ENCODE measurements around the gene SCML2. TPM values are rescaled to one million over a fixed set of nuclear protein-coding genes. Genes with fewer than 3 reads are reported as not detected.
"Not testable (repeated sequence)": the region's sequence is repeated elsewhere in the genome, so short reads cannot be mapped to it uniquely, and the experiment has no call there.

SCML2 gene
- total RNA-seq (2014; rRNA removed; shearing (Covaris generic)) = 5.9 TPM in 2 replicates
- polyA plus RNA-seq (2015; cell fraction: cytosol; rRNA removed) = 5.7 and 6.4 TPM in 2 replicates
- polyA plus RNA-seq (2015; cell fraction: nucleus; rRNA removed) = 11.5 and 15.2 TPM in 2 replicates

DNA sequence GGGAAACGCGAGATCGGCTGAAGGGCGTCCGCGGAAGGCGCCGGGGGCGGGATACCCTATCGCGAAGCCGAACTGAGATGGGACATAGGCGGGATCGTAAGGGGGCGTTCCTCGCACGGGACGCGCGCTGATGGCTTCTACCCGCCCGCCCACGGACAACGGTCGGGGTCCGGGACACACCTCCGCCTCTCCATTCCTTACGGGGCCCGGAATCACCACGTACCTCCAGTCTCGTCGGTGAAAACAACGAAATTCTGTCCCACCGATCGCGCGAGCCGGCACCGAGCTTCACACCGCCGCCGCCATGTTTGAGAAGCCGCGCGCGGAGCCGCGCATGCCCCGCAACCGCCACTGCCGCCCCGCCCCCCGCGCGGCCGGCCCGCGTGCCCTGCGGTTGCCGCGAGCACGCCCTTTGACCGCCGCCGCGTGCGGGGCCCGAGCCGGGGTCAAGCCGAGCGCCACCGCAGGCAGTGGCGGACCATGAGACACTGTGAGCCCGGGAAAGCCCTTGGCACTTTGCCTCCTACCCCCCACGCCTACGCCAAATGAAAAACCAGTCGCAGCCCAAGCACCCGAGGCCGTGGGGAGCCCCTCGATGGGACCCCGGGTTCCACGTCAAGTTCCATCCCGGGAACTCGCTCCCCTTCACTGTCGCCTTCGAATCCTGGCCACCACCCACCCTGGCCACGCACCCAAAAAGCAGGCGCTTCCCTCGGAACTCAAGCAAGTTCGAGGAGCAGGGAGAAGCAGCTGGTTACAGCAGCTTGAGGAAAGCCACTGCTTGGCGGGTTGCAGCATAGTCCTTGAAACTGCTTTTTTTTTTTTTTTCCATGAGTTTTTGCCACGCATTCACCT is at the start of gene SCML2:
Gene SCML2 (minus strand): TSS at position 320 of the 855 bp plus-strand sequence. CDS start 20,617 bp downstream, outside the sequence.
- peak; percentile 20 for DNase-seq (ENCODE audit: low read depth)

DNA sequence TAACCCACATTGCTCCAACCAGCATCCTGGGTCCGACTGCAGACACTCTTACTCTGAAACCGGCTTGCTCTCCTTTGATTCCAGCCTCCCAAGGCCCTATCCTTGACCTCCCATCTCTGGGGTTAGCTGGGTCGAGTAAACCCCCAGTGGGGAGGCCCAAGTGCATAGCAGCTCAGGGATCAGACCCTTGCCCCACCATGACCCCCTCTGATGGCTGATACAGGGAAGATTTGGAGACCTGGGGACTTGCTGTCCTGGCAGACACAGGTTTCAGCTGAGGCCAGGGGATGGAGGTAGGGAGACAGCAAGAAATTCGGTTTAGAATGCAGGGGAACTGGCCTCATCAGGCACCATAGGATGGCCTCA is 47.3 kb upstream of the SCML2 start:
- no peak for DNase-seq (ENCODE audit: low read depth)

DNA sequence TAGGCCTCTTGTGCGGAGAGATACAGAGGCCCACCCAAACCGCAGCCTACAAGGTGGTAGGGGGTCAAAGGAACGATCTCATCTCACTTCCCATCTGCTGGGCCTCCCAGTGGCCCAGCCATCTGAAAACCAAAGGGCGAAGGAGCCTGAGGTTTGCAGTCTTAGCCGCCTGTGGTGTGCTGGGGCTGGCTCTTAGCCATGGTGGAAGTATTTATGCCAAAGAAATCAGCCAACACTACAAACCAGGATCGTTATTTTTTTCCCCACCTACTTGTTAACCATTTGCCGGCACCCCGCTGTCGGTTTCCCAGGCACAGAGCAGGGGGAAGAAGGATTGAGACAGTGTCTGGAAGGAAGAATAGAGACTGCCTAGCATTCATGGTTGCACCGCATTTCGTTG is 40.0 kb upstream of the SCML2 start:
- DNase-seq (ENCODE audit: low read depth) = no peak

DNA sequence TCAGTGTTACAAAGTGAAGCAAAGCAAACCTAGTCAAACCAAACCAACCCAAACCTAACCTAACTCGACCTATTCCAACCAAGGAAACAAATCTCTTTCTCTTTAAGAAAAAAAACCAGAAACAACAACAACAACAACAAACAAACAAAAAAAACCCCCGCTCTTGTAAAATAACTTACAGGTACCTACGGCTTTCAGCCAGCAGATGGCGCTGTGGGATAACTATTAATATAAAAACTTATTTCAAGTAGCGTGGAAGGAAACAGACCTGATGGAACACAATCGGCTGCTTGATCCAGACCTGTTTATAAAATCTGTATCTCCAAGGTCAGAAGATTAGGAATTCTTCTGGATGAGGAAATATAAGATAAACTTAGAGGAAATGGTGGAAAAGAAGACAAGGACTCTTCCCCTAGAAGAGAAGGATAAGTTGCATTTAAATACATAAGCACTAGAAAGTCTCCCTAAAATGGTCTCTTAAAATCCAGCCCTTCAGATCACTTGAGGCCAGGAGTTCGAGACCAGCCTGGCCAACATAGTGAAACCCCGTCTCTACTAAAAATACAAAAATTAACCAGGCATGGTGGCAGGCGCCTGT is 36.6 kb upstream of the SCML2 start:
- DNase-seq (ENCODE audit: low read depth) = peak; percentile 5

DNA sequence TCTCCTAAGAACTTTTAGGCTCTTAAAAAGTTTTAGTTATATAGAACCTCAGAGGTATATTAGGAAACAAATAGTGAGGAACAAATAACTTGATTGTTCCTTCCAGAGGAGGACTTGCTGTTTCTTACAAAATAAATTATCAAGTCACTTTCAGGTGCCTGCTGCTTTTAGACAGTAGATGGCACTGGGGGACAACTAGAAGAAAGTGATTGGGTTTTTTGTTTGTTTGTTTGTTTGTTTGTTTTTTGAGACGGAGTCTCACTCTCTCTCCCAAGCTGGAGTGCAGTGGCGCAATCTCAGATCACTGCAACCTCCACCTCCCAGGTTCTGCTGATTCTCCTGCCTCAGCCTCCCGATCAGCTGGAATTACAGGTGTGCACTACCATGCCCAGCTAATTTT is 35.5 kb upstream of the SCML2 start:
- no peak for DNase-seq (ENCODE audit: low read depth)

DNA sequence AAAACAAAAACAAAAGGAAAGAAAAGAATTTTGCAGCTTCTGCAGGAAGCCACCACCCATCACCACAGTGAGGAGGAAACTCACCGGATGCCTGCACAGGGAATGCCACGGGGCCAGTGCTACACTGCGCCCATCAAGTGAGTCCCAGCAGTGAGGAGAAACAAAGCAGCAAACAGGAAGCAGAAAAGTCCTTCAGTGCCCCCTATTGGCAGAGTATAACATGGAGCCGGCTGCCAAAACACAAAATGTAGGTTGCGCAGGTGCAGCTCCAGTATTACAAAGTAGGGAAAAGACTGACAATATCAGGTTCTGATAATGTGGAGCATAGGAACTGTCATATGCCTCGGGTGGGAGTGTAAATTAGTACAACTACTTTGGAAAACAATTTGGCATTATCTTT is 23.3 kb upstream of the SCML2 start:
- peak; percentile 25 for DNase-seq (ENCODE audit: low read depth)

DNA sequence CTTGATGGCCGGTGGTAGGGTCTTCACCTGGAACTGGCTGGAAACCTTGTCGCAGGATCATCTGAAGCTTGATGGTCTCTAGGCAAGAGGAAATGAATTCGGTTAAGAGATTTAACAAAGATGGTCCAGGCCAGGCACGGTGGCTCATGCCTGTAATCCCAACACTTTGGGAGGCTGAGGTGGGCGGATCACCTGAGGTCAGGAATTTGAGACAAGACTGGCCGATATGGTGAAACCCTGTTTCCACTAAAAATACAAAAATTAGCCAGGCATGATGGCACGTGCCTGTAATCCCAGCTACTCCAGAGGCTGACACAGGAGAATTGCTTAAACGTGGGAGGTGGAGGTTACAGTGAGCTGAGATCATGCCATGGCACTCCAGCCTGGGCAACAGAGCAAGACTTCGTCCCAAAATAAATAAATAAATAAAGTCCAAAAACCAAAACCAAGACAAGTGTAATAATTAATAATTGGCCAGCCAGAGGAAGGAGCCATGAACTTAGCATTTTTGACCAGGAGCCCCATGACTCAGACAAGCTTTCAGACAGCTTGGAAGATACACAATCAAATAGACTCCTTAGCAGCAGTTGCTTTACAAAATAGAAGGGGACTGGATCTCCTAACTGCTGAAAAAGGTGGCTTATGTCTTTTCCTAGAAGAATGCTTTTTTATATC is 20.8 kb upstream of the SCML2 start:
- not testable (repeated sequence) for DNase-seq (ENCODE audit: low read depth)

DNA sequence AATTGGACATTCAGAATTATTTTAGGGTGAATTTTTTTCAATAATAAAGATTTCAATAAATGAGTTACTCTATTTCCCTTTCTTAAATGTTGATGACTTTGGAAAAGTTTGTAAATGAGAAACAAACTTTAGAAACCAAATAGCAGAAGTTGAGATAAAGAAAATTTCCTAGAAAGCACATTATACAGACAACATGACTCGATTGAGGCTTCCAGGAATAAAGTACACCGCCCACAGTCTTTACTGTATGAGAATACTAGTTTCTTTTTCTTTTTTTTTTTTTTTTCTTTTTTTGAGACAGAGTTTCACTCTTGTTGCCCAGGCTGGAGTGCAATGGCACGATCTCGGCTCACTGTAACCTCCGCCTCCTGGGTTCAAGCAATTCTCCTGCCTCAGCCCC is 14.6 kb upstream of the SCML2 start:
- DNase-seq (ENCODE audit: low read depth) = not testable (repeated sequence)

DNA sequence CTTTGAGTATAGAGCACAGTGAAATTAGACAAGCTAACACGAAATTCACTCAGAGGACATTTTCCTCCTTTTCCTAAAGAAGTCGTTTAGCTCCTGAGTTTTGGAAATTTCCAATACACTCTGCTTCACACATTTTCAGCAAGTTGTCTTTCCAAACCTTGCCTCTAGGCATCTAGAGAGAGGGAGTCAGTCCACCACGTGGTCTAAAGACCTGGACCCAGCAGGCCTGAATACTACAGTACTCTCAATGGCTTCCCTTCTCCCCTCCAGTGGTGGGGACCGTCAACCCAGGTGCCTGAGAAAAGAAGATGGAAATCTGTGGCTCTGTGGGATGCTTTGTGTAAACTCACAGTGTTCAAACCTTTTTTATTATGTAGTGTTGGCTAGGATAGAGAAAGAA is 13.9 kb upstream of the SCML2 start:
- no peak for DNase-seq (ENCODE audit: low read depth)

DNA sequence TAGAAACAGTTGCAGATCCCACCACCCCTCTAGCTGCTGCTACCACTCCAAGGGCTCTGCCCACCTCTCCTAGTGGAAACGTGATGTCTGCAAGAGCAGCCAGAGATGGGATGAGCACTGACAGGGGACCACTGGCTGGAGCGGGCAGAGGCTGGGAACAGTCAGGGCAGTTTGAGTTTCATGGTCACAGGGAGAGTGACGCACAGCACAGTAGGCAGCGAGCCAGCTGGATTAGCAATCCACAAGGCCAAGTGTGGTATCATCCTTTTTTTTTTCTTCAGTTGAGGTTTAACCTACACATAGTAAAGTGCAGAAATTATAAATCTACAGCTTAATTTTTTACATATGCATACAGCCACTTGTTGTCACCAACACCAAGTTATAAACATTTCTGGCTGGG is 6.4 kb upstream of the SCML2 start:
- peak; percentile 52 for DNase-seq (ENCODE audit: low read depth)

DNA sequence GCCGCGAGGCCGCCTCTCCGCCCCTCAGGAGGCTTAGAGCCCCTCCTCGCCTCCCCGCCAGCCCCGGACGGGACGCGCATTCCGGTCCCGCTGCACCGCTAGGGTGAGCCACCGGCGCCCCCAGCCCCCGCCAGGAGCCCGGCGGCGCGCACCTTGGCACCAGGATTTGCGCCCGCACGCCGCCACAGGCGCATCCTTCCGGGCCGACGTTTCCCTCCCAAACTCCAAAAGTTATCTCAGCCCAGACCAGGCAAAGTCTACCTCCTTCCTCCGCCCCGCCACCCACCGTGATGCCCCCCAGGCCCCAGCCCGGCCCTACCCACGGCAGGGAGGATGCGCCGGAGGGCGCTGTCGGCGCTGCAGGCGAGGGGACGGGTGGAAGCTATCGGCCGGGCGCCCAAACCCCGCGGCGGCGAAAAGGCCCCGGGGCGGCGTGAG is 538 bp downstream of the SCML2 start:
- no peak for DNase-seq (ENCODE audit: low read depth)

DNA sequence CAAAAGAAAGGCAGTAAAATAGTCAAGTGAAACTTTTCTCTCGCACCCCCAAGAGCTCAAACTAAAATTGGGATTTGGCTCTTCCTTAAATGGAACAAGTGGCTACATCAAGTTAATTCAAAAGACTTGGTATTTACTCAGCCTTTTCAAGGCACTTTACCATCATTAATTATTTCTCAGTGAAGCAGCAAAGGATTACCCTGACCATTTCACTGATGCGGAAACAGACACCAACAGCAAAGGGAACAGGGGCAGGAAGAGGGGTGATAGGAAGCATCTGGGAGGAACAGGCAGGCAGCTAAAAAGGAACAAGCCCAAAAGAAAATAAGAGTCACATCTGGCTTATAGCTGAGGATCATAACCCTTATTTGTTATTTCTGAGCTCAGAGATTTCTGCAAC is 2.7 kb downstream of the SCML2 start:
- DNase-seq (ENCODE audit: low read depth) = no peak

DNA sequence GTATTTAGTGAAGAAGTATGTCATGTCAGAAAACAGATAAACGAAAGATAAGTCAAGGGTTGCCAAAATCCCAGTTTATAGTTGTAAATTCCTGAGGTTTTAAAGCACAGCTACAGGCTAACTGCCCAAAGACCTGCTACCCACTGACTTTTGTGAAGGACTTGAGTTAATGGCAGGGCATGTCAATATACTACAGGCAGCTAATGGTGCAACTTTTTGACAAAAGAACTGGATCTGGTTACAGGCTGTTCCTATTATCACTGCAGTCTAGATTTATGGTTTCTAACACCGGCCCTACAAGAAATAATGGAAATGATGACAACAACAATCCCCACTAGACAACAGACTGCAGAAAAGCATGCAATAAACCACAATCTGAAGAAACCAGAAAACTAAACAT is 6.4 kb downstream of the SCML2 start:
- no peak for DNase-seq (ENCODE audit: low read depth)

DNA sequence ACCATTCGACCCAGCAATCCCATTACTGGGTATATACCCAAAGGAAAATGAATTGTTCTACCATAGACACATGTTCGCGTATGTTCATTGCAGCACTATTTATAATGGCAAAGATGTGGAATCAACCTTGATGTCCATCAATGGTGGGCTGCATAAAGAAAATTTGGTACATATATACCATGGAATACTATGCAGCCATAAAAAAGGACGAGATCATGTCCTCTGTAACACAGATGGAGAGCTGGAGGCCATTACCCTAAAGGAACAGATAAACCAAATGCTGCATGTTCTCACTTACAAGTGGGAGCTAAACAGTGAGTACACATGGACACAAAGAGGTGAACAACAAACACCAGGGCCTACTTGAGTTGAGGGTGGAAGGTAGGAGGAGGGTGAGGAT is 45.1 kb downstream of the SCML2 start:
- DNase-seq (ENCODE audit: low read depth) = no peak

DNA sequence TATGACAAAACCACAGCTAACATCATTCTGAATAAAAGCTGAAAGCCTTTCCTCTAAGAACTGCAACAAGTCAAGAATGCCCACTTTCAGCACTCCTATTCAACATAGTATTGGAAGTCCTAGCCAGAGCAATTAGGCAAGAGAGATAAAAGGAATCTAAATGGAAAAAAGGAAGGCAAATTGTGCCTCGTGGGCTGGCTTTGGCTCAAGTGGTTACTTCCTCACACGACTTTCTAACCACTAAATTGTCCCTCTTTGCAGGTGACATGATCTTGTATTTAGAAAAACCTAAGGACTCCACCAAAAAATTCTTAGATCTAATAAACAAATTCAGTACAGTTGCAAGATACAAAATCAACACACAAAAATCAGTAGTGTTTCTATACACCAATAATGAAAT is 57.2 kb downstream of the SCML2 start:
- DNase-seq (ENCODE audit: low read depth) = no peak

DNA sequence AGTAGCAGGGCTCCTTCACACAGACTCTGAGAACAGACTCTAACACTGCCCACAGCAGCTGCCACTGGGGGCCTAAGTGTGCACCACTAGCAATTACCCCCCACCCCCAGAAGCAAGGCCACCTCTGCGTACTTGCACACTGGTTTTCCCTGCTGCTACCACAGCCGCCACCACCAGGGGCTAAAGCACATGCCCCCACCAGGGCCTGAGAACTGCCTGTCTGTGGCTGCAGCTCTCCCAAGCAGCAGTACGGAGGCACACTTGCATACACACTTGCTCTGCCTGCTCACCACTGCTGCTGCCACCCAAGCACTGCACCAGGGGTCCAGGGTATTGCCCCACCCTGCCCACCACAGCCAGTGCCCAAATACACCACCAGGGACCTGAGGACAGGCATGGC is 59.6 kb downstream of the SCML2 start:
- no peak for DNase-seq (ENCODE audit: low read depth)

DNA sequence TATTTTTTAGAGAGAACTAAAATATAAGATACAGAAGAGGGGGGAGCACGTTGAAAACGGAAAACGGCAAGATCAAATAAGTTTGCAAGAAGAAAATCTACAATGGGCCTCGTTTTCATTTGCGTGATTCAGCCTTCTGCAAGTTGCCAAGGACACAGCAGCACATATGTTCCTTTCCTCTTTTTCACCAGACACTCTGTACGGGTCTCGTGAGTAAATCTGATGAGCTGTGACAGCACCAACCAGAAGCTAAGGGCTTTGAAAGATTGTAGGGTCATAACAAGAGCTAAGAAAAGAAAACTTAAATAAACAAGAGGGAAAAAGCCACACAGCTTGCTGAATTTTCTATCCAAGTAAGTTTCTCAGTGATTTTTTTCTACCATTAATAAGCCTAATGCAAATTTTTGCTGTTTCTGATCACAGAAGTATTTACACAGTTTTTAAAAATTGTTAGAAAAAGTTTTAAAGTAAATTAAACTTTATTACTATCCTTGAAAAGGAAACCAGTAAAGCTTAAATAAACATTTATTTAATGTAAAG is 63.4 kb downstream of the SCML2 start:
- no peak for DNase-seq (ENCODE audit: low read depth)

DNA sequence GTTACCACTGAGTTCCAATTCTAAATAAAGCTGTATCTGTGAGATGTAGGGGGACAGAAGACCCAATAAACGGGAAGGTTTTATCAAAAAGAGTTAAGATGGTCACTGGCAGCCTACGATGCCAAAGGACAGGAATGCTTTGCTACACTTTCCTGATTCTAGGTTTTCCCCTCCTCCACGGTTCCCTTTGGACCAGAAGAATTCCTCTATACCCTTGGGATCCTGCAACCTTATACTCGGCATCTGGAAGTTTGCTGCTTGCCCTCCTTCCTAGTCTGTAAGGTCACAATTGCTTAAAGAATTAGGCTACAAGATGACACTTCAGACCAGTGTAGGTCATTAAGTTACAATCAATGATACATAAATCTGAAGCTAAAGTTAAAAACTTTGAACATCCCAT is 64.3 kb downstream of the SCML2 start:
- DNase-seq (ENCODE audit: low read depth) = no peak

DNA sequence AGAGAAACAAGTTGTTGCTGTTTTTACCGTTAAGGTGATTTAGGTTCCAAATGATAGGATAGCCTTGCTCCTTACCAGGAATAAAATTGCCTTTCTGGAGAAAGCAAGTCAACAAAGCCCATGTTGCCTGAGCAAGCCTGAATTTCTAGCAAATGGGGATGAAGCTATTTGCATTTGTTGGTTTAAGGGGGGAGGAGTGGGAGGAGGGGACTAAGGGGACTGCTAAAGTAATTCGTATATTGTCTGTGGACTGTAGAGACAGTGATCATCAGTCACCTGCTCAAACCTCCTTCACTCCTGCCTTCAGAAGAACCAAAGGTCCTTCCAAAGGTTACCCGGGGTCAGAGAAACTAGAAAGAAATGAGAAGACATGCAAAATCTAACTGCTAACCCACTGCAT is 65.8 kb downstream of the SCML2 start:
- DNase-seq (ENCODE audit: low read depth) = no peak

DNA sequence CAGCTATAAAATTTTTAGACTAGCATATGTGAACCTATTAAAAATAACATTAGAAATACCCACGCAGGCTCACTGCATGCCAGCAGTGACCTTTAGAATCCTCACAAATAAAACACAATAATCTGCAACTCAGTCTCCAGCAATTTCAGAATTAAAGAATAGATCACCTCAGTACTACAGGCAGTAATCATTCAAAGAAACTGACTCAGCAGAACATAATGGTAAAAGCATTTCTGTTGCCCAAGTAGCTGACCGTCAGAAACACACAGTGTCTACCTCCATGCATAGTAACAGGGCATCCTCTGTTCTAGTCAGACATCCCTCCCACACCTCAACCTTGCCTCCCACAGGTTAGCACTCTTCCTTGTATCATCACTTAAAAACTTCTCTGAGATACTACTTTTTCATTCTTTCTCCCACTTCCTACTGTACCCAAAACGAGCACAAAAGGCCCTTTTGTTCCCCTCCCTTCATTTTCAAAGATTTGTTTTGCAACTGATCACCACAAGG is 68.1 kb downstream of the SCML2 start:
- peak; percentile 24 for DNase-seq (ENCODE audit: low read depth)

DNA sequence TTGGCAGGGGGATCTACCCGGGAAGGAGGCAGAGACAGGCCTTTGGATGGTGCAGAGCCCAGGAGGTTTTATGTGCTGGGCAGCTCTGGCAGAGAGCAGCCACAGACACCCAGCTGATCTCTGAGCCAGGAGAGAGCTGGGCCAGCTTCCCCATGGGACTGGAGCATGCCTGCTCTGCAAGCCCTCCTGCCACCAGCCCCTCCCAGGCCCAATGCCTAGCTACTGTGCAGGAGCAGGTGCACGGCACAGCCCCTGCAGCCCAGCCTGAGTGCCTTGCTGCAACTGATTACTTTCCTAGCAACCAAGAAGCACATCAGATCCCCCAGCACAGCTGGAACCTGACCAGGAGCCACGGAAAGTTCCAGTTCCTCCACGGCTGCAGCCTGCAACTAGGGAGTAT is 76.0 kb downstream of the SCML2 start:
- DNase-seq (ENCODE audit: low read depth) = no peak

DNA sequence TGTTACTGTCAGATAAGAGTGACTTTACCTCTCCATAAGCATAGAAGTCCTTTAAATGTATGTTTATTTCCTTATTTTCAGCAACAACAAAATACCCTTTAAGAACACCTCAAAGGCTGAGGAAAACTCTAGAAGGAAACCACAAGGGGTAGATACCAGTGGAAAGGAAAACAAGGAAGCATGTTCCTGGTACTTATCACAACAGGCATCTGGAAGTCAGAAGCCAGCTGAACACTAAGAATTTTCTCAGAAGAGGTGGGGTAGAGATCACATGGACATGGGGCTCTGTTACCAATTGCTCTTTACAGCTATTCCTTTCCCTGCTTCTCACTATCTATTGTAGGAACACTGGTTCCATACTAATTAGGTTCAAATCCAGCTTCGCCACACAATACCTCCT is 82.3 kb downstream of the SCML2 start:
- no peak for DNase-seq (ENCODE audit: low read depth)

Data from HT1080 (cell line).